HL-60/S4 (cell line): ENCODE data around the gene ITGB1.

ENCODE experiments used
- in situ Hi-C: fragments of 300-500 bp; cut with MboI; formaldehyde crosslinking; loops from 2 replicates; pipeline ENCODE4 v1.14.3; 2022; ENCODE audit warnings: low sequenced_read_pairs

Gene ITGB1

DNA sequence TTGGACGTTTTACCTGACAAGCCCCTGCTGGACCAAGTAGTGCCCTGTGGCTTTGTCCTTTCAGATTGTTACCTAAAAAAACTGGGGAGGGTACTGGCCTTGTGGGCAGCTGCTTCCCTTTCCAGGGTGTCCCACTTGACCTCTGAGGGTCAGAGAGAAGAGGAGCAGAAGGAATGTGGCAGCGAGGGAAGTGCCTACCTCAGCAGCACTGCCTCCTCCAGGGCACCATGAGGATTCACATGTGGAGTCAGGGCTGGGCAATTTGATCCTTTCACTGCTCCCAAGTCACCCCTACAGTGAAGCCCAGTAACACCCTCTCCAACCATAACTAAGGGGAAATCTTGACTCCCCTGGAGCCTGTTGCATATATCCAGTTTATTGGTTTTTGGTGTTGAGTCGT lies 64.6 kb downstream of the ITGB1 start:
- in situ Hi-C loops = no loop called here

DNA sequence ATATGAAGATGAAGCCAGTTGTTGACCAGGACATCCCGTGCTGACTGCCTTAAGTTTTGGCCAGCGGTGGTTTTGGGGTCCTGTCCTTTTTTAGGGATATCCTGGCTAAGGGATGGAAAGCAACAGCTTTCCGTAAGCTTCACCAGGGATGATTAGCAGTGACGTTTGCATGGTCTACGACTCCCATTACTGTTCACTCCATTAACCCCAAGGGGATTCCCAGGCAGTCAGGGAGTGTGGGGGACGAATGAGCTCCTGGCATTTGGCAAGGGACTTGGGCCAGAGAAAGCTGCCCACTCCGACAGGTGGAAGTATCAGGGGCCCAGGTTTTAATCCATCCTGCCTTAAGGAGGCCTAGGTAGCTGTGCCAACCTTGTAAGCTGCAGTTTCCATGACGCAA lies 66.8 kb downstream of the ITGB1 start:
- in situ Hi-C loops = no loop called here

DNA sequence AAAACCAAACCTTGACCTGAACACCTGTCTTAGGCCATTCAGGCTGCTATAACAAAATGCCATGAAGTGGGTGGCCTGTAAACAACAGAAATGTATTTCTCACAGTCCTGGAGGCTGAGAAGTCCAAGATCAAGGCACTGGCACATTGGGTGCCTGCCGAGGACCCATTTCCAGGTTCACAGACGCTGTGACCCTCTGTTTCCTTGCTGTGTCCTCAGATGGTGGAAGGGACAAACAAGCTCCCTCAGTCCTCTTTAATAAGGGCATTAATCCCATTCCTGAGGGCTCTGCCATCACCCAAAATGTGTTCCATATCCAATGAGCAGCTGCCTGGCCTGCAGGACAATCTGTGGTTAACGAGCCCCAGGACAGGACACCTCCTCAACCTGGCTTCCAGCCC lies 67.6 kb downstream of the ITGB1 start:
- in situ Hi-C loops = no loop called here

DNA sequence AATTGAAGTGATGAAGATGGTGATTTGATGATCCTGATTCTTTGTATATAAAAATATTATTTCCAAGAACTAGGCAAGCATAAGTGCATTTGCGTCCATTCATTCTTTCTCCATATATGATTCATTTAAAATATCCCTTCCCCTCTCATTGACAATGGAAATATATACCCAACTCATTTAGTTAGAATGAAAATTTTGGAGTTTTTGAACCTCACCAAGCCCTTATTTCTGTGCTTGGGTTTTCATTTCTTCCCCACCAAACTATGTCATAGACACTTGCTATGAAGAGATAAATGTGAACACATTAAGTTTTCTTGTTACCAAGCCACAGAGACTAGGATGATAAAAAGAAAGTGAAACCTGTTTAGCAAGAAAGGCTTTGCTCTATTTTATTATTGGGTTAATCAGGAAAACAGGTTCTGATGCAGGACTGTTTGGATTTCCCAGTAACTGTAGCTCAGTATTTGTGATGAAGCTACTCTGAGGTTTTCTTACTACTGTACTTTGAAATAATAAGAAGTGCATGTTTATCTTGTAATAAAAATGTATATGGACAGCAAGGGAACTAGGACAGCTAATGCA lies 68.3 kb downstream of the ITGB1 start:
- in situ Hi-C loops = no loop called here

DNA sequence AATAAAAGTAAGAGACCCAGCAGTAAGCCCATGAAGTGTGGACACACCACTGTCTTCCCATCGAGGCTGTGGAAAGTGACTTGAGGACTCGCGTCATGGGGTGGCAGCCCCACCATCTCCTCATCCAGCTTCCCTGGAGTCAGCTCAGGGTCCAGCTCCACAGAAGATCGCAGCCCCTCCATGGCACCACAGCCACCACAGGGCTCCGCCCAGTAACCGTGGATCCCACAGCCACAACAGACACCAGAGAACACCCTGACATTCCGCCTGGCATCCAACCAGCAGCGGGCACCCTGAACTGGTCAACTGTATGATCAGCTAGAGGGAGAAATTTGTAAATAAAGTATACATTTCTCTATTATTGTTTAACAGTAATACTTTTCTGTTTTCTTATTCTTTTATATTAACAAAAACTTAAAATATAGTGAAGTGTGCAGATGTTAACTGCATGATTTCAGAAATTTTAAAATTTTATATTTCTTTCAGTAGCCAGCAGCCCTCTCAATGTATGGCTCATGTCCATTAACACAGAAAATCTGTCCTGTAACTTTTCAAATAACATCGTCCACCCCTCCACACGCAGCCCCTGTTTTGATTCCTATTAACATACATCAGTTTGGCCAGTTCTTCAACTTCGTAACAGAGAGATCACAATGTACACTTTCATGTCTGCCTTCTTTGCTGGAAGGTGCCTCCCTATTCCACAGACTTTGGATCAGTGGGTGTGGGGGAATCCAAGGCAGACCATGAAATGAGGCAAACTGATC lies 69.7 kb downstream of the ITGB1 start:
- in situ Hi-C loops = no loop called here

DNA sequence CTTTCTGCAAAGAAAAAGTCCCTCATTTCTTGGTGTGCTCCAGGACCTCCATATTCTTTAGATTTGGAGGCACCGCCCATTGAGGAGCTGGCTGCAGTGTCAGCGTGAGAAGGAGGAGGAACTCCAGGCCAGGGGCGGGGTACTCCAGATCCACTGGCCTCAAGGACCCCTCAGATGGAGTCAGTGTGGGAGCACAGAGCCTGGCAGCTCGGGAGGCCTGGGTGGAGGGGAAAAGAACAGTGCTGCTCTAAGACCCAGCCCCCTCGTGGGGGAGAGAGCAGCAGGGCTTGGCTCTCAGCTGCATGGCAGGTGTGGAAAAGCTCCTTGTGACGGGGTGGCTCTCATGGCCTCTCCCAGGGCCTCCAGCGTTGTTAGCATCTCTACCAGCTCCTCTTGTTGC lies 70.5 kb downstream of the ITGB1 start:
- in situ Hi-C loops = no loop called here

DNA sequence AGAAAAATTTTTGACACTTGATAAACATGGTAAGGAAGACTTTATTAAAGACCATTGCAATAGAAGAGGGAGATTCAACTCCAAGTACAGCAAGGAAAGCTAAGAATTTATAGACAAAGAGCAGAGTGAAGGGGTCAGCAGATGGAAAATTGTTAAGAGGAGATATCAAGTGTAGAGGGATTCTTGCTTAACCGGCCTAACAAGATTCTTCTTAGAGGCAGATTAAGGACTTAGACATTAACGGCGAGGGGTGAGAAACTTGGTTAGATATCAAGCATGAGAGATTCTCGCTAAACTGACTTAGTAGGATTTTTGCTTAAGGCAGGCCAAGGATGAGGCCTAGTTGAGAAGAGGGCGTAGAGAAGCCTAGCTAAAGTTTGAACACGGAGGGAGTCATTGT lies 76.0 kb downstream of the ITGB1 start:
- in situ Hi-C loops = no loop called here

DNA sequence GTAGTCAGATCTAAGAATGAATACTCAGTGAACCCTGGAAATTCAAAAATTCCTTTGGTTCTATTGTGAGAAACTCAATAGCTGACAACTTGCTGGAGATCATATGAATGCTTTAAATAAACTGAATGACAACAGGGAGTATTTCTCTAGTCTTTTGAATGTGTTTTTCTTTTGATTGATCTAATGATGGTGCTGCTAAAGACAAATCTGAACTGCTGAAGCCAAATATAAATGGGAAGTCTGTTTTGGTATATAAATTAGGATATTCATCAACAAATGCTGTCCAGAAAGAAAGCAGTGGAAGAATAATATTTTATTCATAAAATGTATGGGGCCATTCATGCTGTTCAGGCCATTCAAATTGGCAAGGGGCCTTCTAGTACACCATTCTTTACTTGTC lies 79.4 kb downstream of the ITGB1 start:
- in situ Hi-C loops = no loop called here

DNA sequence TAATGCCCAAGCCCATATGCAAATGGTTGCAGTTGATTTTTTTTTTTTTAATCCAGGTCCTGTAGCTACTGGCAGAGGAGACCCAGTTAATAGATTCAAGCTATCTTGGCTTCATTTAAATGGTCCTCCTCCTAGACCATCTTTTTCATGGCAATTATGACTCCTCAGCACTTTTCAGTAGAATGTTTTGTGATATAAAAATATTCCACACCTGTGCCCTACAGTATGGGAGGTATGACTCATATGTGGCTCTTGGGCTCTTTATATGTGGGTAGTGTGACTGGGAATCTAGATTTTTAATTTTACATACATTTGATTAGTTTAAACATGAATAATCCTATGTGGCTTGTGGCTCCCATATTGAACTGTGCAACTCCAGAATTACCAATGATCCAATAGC lies 80.1 kb downstream of the ITGB1 start:
- in situ Hi-C loops = no loop called here

DNA sequence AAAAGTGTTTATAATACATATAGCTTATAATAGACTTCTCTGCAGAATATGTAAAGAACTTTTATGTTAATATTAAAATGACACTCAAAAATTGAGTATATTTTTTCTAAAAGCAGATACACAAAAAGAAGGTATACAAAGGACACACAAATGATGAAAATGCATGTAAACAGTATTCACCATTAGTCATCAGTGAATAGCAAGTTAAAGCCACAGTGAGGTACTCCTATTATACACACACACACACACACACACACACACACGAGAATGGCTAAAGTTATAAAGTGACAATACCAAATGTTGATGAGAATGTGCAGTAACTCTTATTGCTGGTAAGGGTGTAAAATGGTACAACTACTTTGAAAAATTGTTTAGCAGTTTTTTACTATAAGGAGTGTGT lies 92.9 kb downstream of the ITGB1 start:
- in situ Hi-C loops = no loop called here

DNA sequence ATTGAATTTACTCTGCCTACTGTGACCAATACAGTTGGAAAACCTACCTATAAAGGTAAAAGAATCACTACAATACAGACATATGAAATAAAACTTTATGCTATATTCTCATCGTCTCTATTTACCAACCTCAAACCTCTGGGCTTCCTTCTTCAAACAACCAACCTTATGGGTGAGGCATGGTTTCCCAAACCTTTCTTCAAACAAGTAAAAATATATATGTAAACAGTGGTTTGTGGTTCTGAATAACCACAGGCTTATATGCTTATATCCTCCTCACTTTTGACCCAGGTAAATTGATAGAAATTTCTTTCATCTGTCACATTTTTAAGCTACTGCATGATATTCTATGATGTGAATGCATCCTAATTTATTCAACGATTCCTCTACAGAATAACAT lies 103.6 kb downstream of the ITGB1 start:
- in situ Hi-C loops = no loop called here

DNA sequence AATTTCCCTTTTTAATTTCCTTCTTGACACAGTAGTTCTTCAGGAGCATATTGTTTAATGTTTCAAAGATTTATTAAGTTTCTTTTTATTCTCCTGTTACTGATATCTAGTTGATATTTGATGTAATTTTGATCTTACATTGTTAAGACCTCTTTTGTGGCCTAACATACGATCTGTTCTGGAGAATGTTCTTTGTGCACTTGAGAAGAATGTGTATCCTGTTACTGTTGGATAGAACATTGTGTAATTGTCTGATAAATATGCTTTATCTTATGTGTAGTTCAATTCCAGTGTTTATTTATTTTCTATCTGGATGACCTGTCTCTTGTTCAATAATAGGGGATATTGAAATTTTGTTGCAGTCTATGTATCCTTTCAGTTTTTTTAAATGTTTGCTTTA lies 106.7 kb downstream of the ITGB1 start:
- in situ Hi-C loops = no loop called here
